GM04503 (cell line): ENCODE data around the gene RNF181.
A peak's percentile ranks its signal among the peaks of the same experiment; 100 is the strongest.
"Not testable (repeated sequence)": the region's sequence is repeated elsewhere in the genome, so short reads cannot be mapped to it uniquely, and the experiment has no call there.

Source experiments
- DNase-seq: peaks from one replicate; pipeline ENCODE4 v3.0.0-alpha.2; 2012; ENCODE audit warnings: low read depth

Gene RNF181

GRCh38 chr2:85596486-85597143 is 1.1 kb downstream of the RNF181 start:
- no peak for DNase-seq

DNA sequence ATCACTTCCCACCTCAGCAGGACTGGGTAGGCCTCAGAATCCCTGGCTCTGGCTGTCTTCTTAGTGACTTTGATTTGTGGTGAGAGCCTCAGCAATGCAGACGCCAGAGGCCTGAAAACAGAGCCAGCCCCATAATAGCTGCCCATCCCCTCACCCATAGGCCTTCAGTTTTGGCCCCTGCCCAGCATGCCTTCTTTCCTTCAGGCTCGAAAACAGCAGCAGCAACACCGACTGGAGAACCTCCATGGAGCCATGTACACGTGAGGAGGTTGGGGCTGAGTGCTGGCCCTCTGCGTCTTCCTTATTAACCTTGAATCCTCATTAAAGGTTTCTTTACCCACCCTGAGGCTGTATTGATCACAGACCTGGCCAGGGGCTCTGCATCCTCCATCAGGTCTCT is 1.7 kb downstream of the RNF181 start:
- DNase-seq, result no peak

GRCh38 chr2:85598594-85599340 is 3.2 kb downstream of the RNF181 start:
- DNase-seq, result no peak

- no peak for DNase-seq
Measured at GRCh38 chr2:85599468-85600234, 4.1 kb downstream of the RNF181 start.

- no peak for DNase-seq
Measured at GRCh38 chr2:85600235-85600575, 4.7 kb downstream of the RNF181 start.

GRCh38 chr2:85600951-85601770 is 5.6 kb downstream of the RNF181 start:
- no peak for DNase-seq

GRCh38 chr2:85601771-85602475 is 6.4 kb downstream of the RNF181 start:
- DNase-seq, result no peak

DNA sequence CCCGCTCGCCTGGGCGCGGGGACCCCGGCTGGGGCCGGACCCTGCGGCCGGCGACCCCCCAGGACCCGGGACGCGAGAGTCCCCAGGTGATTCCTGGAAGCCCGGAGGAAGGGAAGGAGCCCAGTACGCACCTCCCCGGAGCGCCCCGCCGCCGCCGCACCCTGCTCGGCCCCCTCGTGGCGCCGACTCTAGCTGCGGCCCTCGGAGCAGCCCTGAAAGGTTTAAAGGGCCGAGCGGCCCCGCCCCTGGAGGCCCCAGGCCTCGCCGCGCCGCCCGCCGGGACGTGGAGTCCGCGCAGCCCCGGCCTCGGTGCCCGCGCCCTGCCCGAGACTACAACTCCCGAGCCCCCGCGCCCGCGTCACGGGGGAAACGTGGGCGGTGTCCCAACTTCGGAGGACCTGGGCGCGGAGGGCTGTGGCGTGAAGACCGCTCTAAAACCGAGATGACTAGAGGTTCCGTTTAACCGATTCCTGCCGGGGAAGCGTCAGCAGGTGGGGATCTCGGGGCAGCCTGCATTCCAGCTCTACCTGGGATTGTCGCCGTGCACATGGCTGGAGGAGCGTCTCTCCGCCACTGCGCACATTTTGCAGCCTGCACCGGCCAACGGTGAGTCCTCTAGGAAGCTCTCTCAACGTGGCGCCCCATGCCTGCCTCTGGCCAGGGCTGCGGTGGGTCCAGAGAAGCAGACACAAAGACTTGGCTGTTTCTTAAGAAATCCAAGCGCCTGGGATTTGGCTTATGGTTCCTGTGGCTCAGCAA is 7.1 kb downstream of the RNF181 start, which contains the start of gene TMEM150A:
TSS of gene TMEM150A (minus strand) at position 223 of the 759 bp plus-strand sequence. CDS start 750 bp downstream, outside the sequence.
- no peak for DNase-seq

DNA sequence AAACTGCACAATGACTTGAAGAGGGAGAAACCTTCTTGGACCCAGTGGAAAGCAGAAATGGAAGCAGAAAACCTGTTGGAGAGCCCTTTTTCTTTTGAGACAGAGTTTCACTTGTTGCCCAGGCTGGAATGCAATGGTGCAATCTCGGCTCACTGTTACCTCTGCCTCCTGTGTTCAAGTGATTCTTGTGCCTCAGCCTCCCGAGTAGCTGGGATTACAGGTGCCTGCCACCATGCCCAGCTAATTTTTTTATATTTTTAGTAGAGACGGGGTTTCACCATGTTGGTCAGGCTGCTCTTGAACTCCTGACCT is 8.5 kb downstream of the RNF181 start:
- not testable (repeated sequence) for DNase-seq

DNA sequence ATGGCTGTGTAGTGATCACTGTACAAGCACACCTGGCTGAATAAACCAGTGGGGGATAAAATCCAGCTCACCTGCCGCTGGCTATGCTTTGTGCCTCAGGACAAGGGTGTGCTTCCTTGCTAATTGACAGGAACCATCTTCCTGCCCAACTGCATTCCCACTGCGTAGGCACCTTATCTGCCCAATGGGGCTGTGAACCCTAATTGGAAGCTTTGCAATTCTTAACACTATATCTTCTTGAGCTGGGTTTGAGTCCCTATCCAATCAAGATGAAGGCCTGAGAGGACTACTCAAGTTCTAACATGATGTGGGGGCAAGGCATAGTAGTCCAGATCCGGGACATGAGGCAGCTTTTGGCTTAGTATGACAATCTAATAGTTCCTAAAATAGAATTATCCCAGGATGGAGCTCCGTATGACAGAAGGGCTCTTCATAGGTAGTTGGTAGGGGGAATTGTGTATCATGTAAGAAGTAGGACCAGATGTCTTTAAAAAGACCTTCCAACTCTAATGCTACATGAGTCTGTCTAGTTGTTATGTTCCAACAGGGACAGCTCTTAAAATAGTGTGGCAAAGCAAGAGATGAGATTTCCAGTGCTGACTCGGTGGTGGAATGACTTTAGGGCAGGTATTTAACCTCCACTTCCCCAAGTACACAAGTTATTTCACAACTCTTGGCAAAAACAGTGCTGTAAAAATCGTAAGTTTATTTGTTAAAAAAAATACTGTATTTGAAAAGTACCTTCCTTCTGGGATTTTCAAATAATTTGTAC is 9.2 kb downstream of the RNF181 start:
- DNase-seq, result no peak

- DNase-seq, result peak; percentile 76
Measured at GRCh38 chr2:85605406-85606115, 10.0 kb downstream of the RNF181 start.

- no peak for DNase-seq
Measured at GRCh38 chr2:85606116-85606455, 10.5 kb downstream of the RNF181 start.

DNA sequence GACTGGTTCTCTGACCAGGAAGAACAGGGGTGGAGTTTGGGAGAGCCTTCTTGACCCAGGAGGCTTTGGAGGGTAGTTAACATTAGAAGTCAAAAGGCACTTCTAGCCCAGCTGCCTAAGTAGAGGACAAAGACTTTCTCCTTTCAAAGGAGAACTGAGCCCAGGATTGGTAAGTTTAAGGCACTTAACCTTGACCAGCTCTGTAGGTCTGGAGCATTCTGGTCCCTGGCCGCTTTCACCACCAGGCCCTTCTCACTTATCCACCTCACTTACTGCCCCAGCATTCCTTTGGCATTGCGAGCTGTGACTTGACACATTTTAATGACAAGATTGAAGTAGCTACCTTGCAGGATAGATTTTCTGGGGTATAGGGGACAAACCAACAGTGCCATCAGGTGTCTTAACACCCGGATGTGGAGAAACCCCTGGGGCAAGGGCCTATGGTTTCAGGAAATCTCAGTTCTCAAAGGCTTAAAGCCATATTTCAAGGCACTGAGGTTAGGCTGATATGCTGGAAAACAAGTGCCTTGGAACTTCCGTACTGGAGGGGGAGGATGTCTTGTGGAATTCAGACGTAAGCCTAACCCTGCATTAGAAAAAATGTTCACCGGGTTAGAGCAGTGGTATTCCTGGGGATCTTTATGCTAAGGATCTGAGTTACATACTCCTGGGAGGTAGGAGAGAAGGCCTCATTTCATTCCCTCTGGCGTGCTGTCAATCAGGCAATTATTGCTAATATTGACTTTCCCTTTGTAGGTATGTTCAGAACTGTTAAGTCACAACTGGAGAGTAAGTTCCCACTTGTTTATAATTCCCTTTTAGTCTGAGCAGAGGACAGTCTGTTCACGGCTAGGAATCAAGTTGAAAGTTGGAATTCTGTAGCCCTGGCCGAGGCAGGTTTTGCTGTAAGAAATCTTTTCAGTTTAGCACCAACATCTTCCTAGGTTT is 12.0 kb downstream of the RNF181 start:
- DNase-seq, result no peak

- no peak for DNase-seq
Measured at GRCh38 chr2:85611217-85611704, 15.7 kb downstream of the RNF181 start.

DNA sequence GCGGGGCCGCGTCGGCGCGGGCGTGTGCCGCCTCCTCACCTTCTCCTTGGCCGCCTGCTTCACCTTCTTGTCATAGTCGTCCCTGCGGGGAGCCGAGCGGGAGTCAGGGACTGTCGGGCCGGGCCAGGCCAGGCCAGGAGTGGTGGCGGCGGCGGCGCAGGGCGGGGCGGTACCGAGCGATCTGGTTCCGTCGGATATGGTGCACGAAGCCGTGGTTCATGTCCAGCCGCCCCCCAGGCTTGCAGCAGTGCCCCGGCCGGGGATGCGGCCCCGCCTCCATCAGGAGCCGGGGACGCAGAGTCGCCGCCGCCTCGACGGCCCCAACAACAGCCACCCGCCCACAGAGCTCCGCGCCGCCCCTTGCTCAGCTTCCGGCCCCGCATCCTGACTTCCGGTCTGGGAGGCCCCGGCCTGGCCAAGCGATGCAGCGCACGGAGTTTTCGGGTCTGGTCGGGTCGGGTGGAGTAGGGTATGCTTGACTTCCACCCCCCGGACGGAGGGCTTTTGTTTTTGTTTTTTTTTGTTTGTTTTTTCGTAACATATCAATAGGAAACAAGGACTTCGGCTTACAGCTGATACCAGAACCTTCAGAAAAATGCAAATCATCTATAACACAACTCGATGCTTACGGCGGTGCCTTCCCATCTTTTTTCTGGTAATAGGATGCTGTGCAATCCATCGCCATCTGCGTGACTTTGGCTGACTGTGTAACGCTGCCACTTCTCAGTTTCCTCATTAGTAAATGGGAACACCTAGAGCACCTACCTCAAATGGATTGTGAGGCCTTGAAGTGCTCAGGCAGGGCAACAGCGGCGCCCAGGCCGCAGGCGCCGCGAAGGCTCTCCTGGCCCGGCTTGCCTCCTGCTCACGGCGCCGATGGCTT is 16.4 kb downstream of the RNF181 start, which contains the start of gene C2orf68:
TSS of gene C2orf68 (minus strand) at position 362 of the 883 bp plus-strand sequence. CDS start at position 280, 82 bp downstream.
- DNase-seq, result peak; percentile 49

- DNase-seq, result no peak
Measured at GRCh38 chr2:85613717-85614515, 18.4 kb downstream of the RNF181 start.
